OCI-M1 (cell line): ENCODE measurements around the gene MCM3.

Experiments used
- DNase-seq: peaks from one replicate; lab custom pipeline; 2025; lab: John Stamatoyannopoulos, UW

MCM3 gene

GRCh38 chr6:52251113-52251512, 33.4 kb downstream of the MCM3 start:
- DNase-seq, result no peak

GRCh38 chr6:52249078-52249477, 35.5 kb downstream of the MCM3 start:
- no peak for DNase-seq

GRCh38 chr6:52245425-52245824, 39.1 kb downstream of the MCM3 start:
- DNase-seq, result no peak

- DNase-seq, result no peak
These were observed 40.1 kb downstream of the MCM3 start, which contains the start of gene IL17F for GRCh38 chr6:52244400-52244799. Gene IL17F, minus strand, starts transcription at chr6:52244500. Its CDS starts 71 bp downstream, at chr6:52244429.

- DNase-seq, result no peak
These were observed 41.2 kb downstream of the MCM3 start for GRCh38 chr6:52243282-52243893.

- no peak for DNase-seq
These were observed 42.7 kb downstream of the MCM3 start for GRCh38 chr6:52241819-52242218.

GRCh38 chr6:52233975-52234823, 50.3 kb downstream of the MCM3 start:
- peak; percentile 87 for DNase-seq

GRCh38 chr6:52233005-52233404, 51.5 kb downstream of the MCM3 start:
- peak; percentile 16 for DNase-seq

GRCh38 chr6:52231406-52232127, 53.0 kb downstream of the MCM3 start:
- DNase-seq, result no peak

GRCh38 chr6:52230685-52231084, 53.9 kb downstream of the MCM3 start:
- DNase-seq, result peak; percentile 73

GRCh38 chr6:52227495-52227894, 57.0 kb downstream of the MCM3 start:
- DNase-seq, result no peak

- DNase-seq, result peak; percentile 97
These were observed 63.2 kb downstream of the MCM3 start for GRCh38 chr6:52221302-52221701.

GRCh38 chr6:52217761-52218160, 66.8 kb downstream of the MCM3 start:
- no peak for DNase-seq

- DNase-seq, result peak; percentile 70
These were observed 67.5 kb downstream of the MCM3 start for GRCh38 chr6:52216932-52217575.

GRCh38 chr6:52215787-52216186, 68.8 kb downstream of the MCM3 start:
- peak; percentile 33 for DNase-seq
